COLO829 (cell line): Measurements from ENCODE around the gene EML1.
"Not testable (repeated sequence)": the region's sequence is repeated elsewhere in the genome, so short reads cannot be mapped to it uniquely, and the experiment has no call there.

Source experiments
- DNase-seq: peaks from one replicate; pipeline ENCODE4 v3.0.0; 2012; ENCODE audit warnings: low spot score

The EML1 gene

GRCh38 chr14:99938376-99938775 is 145.2 kb downstream of the EML1 start:
- no peak for DNase-seq

GRCh38 chr14:99938896-99939295 is 145.7 kb downstream of the EML1 start:
- DNase-seq: no peak

GRCh38 chr14:99939421-99939820 is 146.2 kb downstream of the EML1 start:
- no peak for DNase-seq

GRCh38 chr14:99940064-99940463 is 146.9 kb downstream of the EML1 start:
- DNase-seq: no peak

- DNase-seq: no peak
Measured at GRCh38 chr14:99941211-99941610, 148.0 kb downstream of the EML1 start.

GRCh38 chr14:99943620-99944019 is 150.4 kb downstream of the EML1 start:
- no peak for DNase-seq

- DNase-seq: no peak
Measured at GRCh38 chr14:99944241-99944651, 151.0 kb downstream of the EML1 start.

GRCh38 chr14:99945732-99946651 is 152.8 kb downstream of the EML1 start:
- DNase-seq: no peak

GRCh38 chr14:99946652-99947489 is 153.7 kb downstream of the EML1 start:
- DNase-seq: peak; percentile 56

GRCh38 chr14:99947695-99948094 is 154.5 kb downstream of the EML1 start:
- no peak for DNase-seq

GRCh38 chr14:99949011-99949732 is 156.0 kb downstream of the EML1 start:
- DNase-seq: not testable (repeated sequence)

- DNase-seq: no peak
Measured at GRCh38 chr14:99950181-99950580, 157.0 kb downstream of the EML1 start.

GRCh38 chr14:99951085-99951484 is 157.9 kb downstream of the EML1 start:
- DNase-seq: no peak

- no peak for DNase-seq
Measured at GRCh38 chr14:99952039-99952438, 158.8 kb downstream of the EML1 start.

- no peak for DNase-seq
Measured at GRCh38 chr14:99952453-99952852, 159.2 kb downstream of the EML1 start.

GRCh38 chr14:99955826-99956455 is 162.7 kb downstream of the EML1 start:
- no peak for DNase-seq

- no peak for DNase-seq
Measured at GRCh38 chr14:99958380-99958779, 165.2 kb downstream of the EML1 start.

- DNase-seq: no peak
Measured at GRCh38 chr14:99961826-99962518, 168.8 kb downstream of the EML1 start.

GRCh38 chr14:99964979-99965378 is 171.8 kb downstream of the EML1 start:
- DNase-seq: no peak

GRCh38 chr14:99966037-99966835 is 173.0 kb downstream of the EML1 start:
- DNase-seq: no peak
